ENCODE measurements around the gene PSMG2. TPM values are rescaled to one million over a fixed set of nuclear protein-coding genes. Genes with fewer than 3 reads are reported as not detected.
"Not testable (repeated sequence)": the region's sequence is repeated elsewhere in the genome, so short reads cannot be mapped to it uniquely, and the experiment has no call there.

The PSMG2 gene
- total RNA-seq, 2 donors from 2014 or later, result 43.8 to 45.9 TPM

- DNase-seq (no peak), ATAC-seq (no peak)
- intact Hi-C loops (cut with DNase I), result no loop called here
Observed at GRCh38 chr18:12751891-12752290, 49.0 kb downstream of the PSMG2 start.

DNA sequence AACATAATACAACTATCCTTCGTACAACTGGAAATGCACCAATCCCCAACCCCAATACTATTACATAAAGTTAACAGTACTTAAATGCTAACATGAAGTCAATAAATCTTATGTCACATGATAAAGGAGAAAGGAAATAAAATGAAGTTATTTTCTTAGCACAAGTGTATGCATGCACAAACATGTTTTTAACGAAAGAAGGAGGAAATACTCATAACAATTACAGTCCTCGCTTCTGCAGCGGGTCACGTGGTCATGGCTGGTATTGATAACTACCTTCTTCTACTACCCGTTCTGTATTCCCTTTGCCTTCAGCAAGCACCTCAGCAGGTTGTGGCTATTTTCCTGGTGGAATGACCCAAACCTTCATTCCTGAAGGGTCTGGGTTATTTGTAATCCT lies 51.7 kb downstream of the PSMG2 start:
- intact Hi-C loops (cut with DNase I), result no loop called here
- ATAC-seq, result no peak

GRCh38 chr18:12755606-12756005 lies 52.8 kb downstream of the PSMG2 start:
- intact Hi-C loops (cut with DNase I); DNase-seq; ATAC-seq: not testable (repeated sequence)

More for the DNA sequence above, 51.7 kb downstream of the PSMG2 start:
- DNase-seq, result no peak

DNA sequence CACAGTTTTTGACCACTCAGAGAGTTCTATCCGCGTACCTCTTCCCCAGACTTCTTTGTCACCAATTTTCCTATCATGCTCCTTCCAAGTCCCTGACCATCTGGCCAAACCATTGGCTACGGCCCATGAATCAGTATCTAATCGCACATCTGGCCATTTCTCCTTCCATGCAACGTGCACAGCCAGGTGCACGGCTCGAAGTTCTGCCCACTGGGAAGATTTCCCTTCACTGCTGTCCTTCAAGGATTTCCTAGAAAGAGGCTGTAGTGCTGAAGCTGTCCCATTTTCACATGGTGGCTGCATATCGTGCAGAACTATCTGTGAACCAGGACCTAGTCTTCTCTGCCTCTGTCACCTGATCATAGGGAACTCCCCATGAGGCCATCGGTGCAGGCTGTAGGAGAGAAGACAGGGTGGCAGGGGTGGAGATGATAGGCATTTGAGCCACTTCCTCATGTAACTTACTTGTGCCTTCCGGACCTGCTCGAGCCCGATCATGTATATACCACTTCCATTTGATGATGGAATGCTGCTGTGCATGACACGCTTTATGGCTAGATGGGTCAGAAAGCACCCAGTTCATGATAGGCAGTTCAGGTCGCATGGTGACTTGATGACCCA lies 53.9 kb downstream of the PSMG2 start:
- intact Hi-C loops (cut with DNase I); DNase-seq; ATAC-seq: not testable (repeated sequence)

DNA sequence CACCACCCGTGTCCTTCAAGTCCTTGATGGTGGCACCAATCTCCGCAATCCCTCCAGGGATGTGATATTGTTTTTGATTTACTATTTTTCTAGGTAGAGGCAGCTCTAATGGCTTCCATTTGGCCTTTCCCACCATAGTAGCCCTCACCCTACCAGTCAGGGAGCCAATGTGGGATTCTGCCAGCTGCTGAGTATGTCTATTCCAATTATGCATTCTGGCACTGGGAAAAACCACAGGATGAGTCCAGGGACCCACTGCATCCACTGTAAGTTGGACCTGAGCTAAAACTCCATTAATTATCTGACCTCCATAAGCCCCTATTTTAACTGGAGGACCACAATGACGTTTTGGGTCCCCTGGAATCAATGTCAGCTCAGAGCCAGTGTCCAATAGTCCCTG lies 55.7 kb downstream of the PSMG2 start:
- ATAC-seq; intact Hi-C loops (cut with DNase I); DNase-seq: not testable (repeated sequence)

DNA sequence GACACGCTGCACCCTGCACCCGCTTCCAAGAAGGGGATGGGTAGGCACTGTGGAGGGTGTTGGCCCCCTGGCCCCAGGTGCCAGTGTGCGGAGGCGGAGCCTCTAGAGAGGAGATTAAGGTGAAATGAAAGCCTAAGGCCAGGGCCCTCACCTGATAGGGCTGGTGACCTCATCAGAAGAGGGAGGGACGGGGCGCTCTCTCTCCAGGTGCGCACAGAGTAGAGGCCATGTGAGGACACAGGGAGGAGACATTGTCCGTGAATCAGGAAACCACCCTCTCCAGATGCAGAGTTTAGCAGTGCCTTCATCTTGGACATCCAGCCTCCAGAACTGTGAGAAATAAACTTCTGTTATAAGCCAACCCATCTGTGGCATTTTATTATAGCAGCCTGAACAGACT lies 62.3 kb downstream of the PSMG2 start:
- ATAC-seq, result no peak
- intact Hi-C loops (cut with DNase I), result no loop called here
- no peak for DNase-seq

- DNase-seq, result no peak
- no peak for ATAC-seq
- intact Hi-C loops (cut with DNase I), result no loop called here
Observed at GRCh38 chr18:12765586-12765985, 62.7 kb downstream of the PSMG2 start.

DNA sequence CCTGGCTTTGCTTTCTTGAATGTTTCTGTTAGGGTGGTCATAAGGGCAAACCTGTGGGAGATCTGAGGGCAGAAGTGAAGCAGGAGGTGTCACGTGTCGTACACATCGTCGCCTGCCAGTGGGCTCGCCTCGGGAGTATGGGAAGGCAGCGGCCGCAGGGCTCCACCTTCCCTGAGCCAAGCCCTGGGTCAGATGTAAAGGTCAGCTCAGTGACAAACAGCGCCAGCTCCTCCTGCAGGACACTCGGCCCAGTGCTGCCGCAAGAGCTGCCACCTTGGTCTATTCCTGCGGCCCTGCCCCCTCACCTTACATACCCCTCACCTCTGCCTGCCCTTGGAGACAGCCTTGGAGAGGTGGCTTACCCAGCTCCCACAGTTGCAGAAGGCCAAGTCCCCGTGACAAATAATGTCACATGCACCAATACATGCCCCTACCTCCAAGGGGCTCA lies 64.2 kb downstream of the PSMG2 start:
- no peak for ATAC-seq
- intact Hi-C loops (cut with DNase I), result no loop called here
- no peak for DNase-seq

DNA sequence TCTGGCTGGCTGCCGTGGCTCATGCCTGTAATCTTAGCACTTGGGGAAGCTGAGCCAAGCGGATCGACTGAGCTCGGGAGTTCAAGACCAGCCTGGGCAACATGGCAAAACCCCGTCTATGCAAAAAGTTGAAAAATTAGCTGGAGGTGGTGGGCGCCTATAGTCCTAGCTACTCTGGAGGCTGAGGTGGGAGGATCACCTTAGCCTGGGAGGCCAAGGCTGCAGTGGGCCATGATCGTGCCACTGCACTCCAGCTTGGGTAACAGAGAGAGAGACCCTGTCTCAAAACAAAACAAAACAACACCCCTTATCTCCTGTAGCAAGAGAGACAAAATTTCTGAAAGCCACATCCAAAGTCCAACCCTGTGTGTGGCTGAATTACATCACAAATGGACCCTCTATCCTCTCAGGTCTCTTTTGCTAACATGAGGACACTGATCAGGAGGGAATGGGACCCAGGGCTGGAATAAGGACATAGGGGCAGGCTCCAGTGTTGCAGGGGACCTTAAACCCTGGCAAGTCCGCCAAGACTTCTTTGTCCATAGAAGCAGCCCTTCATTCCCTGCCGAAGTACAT lies 64.8 kb downstream of the PSMG2 start:
- ATAC-seq, result no peak
- no peak for DNase-seq
- intact Hi-C loops (cut with DNase I), result no loop called here

- DNase-seq (no peak), ATAC-seq (no peak)
- intact Hi-C loops (cut with DNase I), result no loop called here
Observed at GRCh38 chr18:12768625-12769024, 65.8 kb downstream of the PSMG2 start.

DNA sequence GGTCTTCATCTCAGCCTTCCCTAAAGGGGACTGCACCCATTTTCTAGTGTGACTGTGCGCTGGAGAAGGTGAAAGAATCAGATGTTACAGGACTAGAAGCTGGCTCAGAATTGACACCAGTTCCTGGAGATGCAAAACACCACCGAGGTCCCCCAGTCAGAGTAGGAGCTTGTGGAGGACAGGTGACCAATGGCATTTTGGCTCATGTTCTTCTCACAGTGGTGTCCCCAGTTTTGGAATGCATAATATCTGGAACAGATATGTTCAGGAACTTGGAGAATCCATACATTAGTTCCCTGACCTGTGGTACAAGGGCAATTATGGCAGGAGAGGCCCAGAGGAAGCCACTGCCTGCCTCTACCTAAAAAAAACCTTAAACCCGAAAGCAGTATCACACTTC lies 66.3 kb downstream of the PSMG2 start:
- DNase-seq (no peak), ATAC-seq (no peak)
- intact Hi-C loops (cut with DNase I), result no loop called here

GRCh38 chr18:12769644-12770440 lies 67.0 kb downstream of the PSMG2 start:
- ATAC-seq (no peak), DNase-seq (no peak)
- intact Hi-C loops (cut with DNase I), result no loop called here

- intact Hi-C loops (cut with DNase I), result no loop called here
- ATAC-seq, result no peak
- DNase-seq, result no peak
Observed at GRCh38 chr18:12770469-12771219, 67.8 kb downstream of the PSMG2 start.

DNA sequence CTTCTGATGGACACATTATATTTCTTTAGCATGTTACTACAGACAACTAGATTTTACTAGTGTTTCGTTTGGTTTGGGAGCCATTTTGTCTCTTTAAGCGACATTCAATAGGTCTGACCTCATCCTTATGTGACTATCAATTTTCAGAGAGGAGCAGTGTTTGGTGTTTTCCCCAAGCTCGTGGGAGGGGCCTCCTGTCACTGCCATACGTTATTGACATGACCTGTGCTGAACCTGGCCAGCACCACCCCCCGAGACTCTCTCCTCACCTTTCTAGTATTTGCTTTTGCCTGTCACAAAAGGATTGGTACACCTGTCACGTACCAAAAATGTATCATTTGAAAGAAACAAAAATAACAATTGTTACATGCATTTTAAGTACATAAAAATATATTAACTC lies 69.3 kb downstream of the PSMG2 start:
- DNase-seq (no peak), ATAC-seq (no peak)
- intact Hi-C loops (cut with DNase I), result no loop called here

DNA sequence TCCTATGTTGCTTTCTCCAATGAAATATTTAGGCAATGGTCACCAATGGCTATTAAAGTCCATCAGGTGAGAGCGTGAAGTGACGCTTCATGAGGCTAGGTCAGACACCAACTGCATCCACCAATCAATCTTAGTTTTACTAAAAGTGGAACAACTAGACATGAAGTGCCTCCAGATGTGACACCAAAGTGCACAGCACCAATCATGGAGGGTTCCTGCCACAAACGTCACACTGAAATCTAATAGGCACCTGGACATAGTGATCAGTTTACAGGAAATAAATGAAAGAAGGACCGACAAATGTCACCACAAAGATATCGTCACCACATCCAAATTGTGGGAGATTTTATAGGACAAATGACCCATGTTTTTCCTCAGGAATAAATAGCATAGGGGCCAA lies 70.5 kb downstream of the PSMG2 start:
- DNase-seq, result no peak
- intact Hi-C loops (cut with DNase I), result no loop called here
- no peak for ATAC-seq

DNA sequence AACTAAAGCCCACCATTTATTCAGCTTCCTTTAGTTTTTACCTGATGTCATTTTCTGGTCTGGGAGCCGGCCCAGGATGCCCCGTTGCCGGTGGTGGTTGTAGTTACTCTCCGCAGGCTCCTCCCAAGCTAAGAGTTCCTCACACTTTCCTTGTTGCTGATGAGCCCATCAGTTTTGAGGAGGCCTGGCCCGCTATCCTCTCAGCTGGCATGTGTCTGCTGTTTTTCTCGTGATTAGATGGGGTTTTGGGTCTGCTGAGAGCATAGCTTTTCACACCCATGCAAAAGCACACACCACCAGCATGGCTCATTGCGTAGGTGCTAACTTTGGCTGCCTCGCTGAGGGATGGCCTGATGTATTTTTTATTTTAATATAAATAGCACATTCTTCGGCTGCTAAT lies 72.1 kb downstream of the PSMG2 start:
- intact Hi-C loops (cut with DNase I), result no loop called here
- DNase-seq, result no peak
- no peak for ATAC-seq
